ENCODE measurements around the gene STK38.

The STK38 gene

DNA sequence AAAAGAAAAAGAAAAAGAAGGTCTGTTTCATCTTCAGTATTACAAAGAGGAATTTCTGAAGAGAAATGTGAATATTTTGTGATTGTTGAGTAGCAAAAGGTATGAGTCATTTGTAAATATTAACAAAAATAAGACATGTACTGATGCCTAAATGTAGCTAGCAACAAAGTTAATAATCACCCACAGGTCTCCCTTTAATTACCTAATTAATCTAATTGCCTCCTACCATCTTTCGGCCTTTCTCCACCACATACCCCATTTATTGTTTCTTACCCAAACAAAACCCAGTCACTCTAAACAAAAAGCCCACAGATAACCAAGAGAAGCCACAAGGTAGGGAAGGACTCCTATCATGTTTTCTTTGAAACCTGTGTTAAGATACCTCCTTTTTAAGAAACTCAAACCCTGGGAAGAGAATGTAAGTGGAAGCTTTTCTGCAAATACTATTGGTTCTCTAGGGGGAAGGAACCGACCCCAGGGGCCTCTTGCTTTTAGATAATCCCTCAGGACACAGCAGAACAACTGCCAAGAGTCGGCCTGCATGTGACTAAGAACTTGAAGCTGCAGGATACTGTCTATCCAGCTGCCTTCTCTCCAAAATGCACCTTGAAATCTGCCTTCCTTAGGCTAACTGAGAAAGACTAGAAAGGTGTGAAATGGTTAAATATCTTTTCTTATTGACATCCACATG, 16.1 kb upstream of the STK38 start:
- DNase-seq = peak; percentile 74

DNA sequence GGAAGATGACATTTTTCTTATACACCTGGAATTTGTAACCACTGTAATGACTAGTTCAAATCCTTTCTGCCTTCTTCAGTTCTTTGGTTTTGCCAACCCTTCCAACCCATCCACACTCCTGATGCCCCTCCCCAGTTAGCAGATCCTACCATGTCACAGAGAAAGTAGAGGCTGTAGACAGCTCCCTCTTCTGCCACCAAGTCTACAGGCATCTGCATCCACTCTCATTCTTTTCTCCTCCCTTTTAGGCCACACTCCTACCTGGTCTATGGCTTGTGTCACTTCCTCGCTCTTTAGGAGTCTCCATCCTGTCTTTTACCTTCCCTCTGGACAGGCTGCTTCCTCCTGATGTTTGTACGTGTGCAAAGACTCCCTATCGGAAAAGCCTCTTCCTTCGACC, 13.5 kb upstream of the STK38 start:
- DNase-seq = no peak

DNA sequence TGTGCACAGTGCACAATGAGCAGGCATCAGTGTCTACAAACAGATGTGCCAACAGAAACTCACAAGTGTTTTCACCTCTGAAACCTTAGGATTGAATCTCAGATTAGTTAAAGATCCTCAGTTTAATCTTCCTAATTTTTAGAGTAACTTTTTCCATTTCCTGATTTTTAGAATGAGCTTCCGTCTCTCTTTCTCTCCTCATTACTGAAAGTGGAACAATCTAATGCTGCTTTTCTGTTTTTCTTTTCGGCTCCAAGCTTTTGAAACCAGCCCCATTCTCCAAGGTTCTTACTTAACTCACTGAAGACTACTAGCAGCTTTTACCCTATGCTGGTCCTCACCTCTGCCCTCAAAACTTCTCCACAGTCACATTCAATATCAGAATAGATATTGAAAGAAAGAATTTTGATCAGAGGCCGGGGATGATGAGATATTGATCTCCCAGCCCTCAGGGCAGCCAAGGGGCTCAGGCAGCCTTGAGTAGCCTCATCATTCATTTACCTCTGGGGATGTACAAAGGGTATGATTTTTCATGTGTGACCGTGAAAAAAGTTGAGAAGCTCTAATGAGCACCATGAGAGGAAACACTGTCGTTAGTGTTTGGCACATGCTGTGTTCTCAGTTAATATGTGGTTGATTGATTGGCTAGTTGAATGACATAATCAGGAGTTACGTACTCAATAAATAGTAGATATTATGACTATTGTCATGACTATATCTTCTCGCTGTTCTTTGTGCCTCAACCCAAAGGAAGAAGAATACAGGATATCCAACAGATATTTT, 11.9 kb upstream of the STK38 start:
- peak; percentile 61 for DNase-seq

- no peak for DNase-seq
These were observed 9.0 kb upstream of the STK38 start for GRCh38 chr6:36556281-36556680.

DNA sequence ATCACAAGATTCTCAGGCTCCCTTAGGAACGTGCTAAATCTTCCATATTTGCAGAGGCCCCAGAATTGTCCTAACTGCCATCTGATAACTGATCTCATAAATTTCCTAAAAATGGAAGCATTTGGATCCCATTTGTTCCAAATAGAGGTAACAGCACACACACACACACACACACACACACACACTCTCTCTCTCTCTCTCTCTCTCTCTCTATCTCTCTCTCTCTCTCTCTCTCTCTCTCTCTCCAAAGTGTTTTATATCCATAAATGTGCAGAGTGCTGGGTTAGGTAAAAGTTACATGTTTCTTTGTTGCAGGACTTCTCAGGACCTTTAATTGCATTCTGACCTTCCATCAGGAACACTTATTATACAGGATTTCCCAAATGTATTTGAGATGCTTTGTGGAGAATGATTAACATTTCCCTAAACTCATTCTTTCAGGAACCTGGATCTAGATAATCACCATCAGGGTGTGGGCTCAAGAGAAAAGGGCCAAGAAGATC, 8.5 kb upstream of the STK38 start:
- no peak for DNase-seq

DNA sequence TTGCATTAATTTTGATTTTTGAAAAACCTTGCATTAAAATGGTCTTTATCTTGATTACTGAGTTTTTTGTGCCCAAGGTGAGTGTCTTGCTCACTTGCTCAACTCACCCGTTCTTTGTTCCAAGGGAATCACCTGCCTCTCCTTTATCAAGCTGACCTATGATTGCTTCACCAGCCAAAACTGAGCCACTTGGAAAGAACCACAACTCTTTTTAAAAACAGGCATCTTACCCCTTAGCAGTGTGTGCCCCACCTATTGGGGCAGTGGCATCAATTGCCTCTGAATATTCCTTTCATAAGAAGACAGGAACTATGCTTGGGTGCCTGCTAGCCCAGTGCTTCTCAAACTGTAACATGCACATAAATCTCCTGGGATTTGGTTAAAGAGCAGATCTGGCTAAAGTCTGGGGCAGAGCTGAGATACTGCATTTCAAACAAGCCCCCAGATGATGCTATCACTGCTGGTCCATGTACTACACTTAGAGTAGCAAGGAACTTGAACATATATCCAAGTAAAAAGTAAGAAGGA, 3.3 kb upstream of the STK38 start:
- no peak for DNase-seq

DNA sequence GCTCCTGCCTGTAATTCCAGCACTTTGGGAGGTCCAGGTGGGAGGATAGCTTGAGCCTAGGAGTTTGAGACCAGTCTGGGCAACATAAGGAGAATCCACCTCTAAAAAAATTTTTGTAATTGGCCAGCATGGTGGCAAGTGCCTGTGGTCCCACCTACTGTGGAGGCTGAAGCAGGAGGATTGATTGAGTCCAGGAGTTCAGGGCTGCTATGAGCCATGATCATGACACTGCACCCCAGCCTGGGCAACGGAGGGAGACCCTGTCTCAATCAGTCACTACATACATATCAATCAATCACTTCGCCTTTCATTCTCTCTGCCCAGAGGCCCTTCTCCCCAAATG, 1.1 kb upstream of the STK38 start:
- DNase-seq = no peak

DNA sequence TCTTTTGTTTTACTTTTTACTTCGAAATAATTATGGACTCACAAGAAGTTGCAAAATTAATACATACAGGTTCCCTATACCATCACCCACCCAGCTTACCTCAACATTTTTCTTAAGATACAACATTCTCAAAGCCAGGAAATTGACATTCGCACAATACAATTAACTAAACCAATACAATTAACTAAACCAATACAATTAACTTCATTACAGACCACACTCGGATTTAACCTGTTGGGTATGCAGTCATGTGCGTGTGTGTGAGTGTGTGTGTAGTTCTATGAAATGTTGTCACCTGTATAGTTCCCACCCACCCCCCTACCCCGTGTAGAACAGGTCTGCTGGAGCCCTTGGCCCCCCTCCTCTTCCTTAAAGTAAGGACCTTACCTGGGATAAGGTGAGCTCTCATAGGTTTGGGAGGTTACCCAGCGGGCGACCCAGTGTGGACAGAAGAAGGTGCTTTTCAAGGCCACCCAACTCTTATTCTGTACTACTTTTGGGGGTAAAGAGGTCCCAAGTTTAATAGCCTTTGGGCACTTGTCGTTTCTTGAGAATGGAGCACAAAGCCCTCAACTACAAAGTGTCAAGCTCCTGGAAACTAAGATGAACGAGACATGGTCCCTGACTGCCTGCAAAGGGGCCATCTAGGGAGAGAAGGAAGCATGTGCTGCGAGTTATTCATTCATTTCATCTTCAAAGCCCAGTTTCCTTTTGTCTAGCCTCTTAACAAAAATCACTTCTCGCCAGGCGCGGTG, 544 bp upstream of the STK38 start:
- no peak for DNase-seq

GRCh38 chr6:36546308-36546919, 865 bp downstream of the STK38 start:
- peak; percentile 53 for DNase-seq

DNA sequence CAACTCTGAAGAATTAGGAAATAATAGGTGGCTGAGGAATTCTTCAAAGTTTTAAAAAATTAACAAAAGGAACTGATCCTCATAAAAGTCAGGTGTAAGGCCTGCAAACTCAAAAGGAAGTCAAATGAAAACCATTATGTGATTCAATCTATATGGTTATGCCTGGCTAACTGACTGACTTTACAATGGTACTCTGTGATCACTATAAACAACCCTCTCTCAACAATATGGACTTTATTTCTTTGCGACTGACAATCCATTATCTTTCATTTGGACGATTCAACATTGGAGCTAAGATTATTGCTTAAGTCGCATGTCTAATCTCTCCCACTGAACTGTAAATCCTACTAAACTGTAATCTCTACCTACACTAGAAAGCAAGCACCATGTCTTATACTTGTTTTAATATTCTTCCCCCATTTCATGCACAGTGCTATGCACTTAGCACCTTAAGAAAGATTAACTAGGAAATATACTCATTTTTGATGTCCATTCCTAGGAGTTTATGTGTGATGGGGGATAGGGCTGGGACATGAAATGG, 1.4 kb downstream of the STK38 start:
- DNase-seq = no peak

- no peak for DNase-seq
These were observed 3.1 kb downstream of the STK38 start for GRCh38 chr6:36544228-36544627.

- no peak for DNase-seq
These were observed 5.2 kb downstream of the STK38 start for GRCh38 chr6:36542041-36542440.

DNA sequence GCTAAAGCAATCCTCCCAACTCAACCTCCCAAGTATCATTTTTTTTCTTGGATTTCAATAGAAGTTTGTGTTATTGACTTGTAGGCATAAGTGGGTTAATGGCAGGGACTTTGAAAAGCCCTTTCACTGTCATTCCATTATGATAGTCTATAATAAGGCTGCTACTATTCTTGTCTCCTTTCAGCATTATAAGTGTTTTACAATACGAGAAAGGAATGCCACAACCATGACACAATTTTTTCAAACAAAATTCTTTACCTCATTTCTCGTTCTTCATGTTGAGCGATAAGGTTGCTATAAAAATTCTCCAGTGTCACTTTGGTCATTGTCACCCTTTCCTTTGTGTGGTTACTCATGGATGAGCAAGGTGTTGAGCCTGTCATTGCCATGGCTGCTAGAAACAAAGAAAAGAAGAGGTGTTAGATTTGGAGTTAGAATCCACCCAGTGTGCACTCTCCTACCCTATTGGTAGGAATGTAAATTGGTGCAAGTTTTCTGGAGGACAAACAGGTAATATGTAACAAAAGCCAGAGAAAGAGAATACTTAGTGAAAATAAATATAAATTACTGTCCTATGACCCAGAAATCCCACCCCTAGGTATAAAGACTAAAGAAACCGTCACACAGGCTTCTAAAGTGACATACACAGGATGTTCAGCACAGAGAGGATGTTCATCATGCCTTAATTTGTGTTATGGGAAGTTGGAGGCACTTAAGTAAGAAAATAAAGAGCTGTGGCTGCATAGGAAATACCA, 7.3 kb downstream of the STK38 start:
- DNase-seq = no peak

DNA sequence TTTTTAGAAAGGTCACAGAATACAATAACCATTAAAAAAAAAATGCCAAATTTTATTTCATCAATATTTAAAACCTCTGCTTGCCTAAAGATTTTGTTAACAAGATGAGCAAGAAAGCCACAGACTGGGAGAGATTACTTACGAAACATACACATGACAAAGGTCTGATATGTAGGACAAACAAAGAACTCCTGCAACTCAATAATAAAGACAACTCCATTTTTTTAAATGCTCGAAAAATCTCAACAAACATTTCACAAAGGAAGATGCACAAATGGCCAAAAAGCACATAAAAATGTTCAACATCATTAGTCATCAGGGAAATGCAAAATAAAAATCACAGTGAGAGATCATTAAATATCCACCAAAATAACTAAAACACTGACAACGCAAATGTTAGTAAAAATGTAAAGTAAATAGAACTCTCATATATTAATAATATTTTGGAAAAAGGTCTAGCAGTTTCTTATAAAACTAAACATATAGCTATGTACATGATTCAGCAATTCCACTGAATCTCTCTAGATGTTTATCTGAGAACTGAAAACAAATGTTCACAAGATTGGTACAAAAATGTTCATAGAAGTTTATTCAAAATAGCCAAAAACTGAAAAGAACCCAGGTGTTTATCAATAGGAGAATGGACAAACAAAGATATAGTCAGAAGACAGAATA, 10.3 kb downstream of the STK38 start:
- no peak for DNase-seq

GRCh38 chr6:36533321-36533720, 14.0 kb downstream of the STK38 start:
- no peak for DNase-seq

DNA sequence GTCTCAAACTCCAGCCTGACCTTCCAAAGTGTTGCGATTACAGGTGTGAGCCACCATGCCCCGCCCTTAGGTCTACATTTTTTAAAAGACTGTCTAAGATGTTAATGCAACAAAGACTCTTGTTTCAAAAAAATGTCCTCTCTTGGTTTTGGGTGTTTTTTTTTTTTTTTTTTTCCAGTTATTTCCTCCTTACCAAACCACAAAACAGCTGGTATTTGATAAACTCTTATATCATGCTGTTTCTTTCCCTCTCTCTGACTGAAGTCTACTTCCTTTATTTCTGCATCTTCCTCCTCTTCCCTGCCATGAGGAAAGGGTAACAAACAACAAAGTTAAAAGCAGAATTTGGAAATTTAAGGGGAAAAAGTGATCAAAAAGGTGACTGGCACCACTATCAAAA, 21.2 kb downstream of the STK38 start:
- DNase-seq = no peak

GRCh38 chr6:36525346-36525745, 21.9 kb downstream of the STK38 start:
- no peak for DNase-seq

GRCh38 chr6:36524871-36525270, 22.4 kb downstream of the STK38 start:
- DNase-seq = no peak

- no peak for DNase-seq
These were observed 23.3 kb downstream of the STK38 start for GRCh38 chr6:36523936-36524499.

- DNase-seq = no peak
These were observed 23.8 kb downstream of the STK38 start for GRCh38 chr6:36523451-36523850.

GRCh38 chr6:36519352-36519751, 27.9 kb downstream of the STK38 start:
- DNase-seq = no peak
